NCI-H2081 (cell line): ENCODE measurements around the gene TEX35.
A peak's percentile ranks its signal among the peaks of the same experiment; 100 is the strongest.
"Not testable (repeated sequence)": the region's sequence is repeated elsewhere in the genome, so short reads cannot be mapped to it uniquely, and the experiment has no call there.

Experiments
- DNase-seq, 2 experiments: peaks; one replicate each; lab custom pipeline; 2025; lab: John Stamatoyannopoulos, UW

The TEX35 gene

DNA sequence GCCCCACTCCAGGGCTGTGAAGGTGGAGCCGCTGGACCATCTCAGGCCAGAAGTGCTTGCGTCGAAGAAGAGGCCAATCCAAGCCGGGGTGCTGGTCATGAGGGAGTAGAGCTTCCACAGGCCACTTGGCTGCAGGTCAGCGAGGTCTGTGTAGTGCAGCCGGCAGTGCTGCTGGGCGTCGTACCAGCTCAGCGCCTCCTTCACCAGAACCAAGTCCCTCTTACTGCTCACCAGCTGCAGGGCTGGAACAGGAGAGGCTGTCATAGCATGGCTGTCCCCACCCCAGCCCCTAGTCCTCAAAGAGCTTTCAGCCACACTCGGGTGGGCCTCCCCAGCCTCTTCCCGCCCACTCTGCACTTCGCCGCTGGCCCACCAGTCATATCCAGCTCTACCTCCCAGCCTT is 18.3 kb upstream of the TEX35 start:
- DNase-seq: no peak

- no peak for DNase-seq
Observed at GRCh38 chr1:178495158-178495557, 17.8 kb upstream of the TEX35 start.

GRCh38 chr1:178495741-178496409 is 17.0 kb upstream of the TEX35 start:
- no peak for DNase-seq

GRCh38 chr1:178496410-178497135 is 16.3 kb upstream of the TEX35 start, which contains the start of gene CLEC20A:
CLEC20A (minus strand) TSS chr1:178496964; CDS start chr1:178496939, 25 bp downstream.
- no peak for DNase-seq

DNA sequence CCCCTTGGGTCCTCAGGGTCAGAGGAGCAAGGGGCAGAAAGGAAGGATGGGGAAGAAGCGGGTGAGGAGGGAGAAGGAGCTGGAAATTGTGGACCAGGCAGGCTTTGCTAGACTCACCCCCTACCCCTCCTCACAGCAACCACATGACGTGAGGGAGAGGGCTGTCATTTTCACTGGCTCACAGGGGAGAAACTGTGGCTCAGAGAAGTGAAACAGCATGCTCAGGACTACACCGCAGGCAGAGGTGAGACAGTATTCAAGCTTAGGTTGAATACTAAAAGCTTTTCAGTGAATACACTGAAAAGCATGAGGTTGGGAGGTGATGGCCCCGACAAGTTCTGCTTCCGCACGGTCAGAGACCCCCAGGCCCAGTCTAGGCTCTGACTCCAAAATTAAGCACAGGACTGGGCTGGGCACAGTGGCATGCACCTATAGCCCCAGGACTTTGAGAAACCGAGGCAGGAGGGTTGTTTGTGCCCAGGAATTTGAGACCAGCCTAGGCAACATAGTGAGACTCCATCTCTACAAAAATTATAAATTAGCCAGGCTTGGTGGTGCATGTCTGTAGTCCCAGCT is 14.9 kb upstream of the TEX35 start:
- DNase-seq: no peak

DNA sequence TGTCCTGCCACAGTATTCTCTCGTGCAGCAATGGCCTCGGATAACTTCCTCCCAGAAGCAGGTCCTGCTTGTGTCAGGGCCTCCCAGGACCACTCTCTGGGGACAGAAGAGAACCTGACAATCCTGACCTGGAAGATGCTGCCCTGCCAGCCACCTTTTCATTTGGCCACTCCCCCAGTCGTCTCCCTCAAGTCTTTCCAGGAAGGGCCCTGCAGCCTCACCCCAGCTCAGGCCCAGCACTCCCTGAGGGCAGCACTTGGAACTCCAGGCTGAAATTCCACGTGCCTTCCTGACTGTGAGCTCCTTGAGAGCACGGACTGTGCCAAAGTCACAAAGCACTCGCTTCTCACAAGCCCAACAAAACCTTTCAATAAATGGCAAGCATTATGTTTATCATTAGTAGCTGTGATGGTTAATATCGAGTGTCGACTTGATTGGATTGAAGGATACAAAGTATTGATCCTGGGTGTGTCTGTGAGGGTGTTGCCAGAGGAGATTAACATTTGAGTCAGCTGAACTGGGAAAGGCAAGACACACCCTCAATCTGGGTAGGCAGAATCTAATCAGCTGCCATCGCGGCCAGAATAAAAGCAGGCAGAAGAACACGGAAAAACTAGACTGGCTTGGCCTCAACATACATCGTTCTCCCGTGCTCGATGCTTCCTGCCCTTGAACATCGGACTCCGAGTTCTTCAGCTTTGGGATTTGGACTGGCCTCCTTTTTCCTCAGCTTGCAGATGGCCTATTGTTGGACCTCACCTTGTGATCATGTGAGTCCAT is 13.8 kb upstream of the TEX35 start:
- no peak for DNase-seq

DNA sequence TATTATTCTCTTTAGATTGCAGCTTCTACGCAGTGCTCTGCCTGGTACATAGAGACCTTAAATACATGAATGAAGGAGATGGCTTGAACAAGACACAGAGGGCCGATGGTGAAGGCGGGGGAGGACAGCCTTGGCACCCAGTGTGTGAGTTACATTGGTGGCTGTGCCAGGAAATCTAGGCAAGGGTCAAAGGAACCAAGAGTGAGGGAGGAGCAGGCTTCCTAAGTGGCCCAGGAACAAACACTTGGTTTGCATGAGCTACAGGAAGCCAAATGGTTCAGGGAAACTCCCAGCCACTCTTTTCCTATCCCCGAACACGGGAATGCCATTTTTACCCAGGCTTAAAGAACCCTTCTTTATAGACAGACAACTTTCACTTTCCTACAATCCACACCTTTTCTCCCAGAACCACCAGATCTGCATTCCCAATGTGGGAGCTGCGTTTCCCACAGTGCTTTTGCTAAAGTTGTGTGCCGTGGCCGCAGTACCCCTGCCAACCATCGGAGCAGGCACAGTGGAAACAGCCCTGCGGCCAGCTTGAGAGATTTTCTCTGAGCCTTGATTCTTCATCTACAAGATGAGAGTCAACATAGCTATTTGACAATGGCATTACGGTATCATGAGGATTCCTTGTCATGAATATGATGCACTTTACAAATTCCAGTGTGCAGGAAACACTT is 12.7 kb upstream of the TEX35 start:
- DNase-seq: no peak

DNA sequence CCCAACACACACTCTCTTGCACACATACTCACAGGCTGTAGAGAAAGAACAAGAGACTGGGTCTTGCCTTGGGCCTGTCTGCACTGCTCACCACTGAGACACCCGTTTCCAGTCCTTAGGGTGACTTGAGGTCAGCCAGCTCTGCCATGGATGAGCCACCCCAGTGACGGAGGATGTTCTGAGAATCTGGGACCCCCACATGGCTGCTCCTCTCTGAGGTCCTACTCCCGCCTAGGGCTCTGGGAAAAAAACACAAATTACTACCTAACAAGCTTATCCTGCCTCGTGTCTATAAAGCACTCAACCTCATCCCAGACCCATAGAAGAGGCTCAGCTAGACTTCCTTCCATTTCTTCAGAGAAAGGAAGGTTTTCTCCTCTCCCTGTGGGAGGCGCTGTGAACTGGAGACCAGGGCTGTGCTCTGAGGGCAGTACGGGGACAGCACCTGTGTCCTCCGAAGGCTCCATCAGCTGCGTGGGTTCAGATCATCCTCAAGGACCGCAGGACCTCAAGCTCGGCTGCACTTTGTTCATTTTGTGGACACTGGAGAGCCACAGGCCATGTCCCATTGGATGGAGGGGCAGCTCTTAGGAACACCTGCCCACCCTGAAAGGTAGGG is 11.9 kb upstream of the TEX35 start:
- no peak for DNase-seq

DNA sequence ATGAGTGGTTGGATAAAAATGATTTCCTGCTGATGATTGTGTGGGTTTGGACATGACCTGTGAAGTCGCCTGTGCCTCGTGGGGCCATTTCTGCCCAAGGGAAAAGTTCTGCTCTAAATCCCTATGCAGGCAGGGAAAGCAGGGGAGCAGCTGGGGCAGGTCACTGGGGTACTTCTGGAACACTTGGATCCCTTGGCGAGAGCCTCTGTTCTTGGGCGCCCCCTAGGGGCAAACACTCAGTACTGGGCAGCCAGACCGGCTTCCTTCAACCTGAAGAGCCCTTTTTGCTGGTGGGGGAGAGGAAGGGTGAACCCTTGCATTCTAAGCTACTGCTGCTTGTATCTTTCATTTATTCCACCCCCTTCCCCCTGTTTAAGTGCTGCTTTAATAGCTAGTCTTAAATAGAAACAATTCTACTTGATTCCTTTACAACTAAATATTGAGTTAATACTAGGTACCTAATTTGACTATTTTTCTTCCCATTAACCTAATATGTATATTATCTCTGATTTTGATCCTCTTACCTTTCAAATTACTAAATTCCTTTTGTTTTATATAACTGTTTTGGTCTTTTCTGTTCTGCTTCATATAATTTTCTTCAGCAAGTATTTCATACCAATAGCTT is 11.1 kb upstream of the TEX35 start:
- DNase-seq: peak; percentile 61

- DNase-seq: no peak
Observed at GRCh38 chr1:178502330-178502714, 10.6 kb upstream of the TEX35 start.

DNA sequence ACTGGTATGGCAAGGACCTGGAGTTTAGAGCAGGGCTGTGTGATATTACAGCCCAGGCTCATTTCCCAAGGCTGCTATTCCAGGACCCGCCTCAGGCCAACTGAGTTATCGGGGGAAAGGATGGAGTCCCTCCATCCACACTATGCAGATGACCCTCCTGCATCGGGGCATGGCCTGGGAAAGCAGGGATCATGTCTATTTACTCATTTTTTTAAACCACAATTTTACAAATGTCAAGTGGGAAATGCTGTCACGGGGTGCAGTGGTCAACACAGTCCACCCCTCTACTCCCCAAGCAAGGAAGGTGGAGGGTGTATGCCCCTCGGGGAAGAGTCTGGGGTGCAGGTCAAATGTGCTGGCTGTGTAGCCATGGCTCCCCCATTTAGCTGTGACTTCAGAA is 10.1 kb upstream of the TEX35 start:
- DNase-seq: no peak

DNA sequence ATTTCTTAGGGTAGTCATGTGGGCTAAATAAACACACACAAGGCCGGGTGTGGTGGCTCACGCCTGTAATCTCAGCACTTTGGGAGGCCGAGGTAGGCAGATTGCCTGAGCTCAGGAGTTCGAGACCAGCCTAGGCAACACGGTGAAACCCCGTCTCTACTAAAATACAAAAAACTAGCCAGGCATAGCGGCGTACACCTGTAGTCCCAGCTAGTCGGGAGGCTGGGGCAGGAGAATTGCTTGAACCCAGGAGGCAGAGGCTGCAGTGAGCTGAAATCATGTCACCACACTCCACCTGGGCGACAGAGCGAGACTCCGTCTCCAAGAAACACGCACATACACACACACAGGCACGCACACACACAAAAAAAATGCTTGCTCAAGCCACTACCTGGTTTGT is 9.6 kb upstream of the TEX35 start:
- not testable (repeated sequence) for DNase-seq

DNA sequence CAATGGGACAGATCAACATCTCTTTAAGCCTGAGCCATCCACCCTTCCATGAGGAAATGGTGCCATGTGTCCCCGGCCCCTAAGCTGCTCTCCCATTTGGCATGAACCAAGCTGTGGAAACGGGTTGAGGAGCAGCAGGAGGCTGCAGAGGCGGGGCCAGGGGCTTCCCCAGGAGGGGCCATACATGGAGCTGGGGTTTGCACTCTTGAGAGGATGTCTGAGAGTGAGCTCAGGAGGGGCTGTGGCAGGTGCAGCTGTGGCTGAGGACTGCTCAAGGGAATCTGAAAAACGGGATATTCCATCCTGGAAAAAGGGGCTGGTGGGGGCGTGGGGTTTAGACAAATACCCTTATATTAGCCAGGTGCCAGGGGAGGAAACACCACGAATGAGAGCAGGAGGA is 9.1 kb upstream of the TEX35 start:
- no peak for DNase-seq

- DNase-seq: no peak
Observed at GRCh38 chr1:178504286-178504685, 8.6 kb upstream of the TEX35 start.

- no peak for DNase-seq
Observed at GRCh38 chr1:178506177-178506576, 6.7 kb upstream of the TEX35 start.

- DNase-seq: no peak
Observed at GRCh38 chr1:178506669-178507068, 6.2 kb upstream of the TEX35 start.

- DNase-seq: no peak
Observed at GRCh38 chr1:178509414-178510007, 3.4 kb upstream of the TEX35 start.

GRCh38 chr1:178510155-178510554 is 2.8 kb upstream of the TEX35 start:
- DNase-seq: no peak

DNA sequence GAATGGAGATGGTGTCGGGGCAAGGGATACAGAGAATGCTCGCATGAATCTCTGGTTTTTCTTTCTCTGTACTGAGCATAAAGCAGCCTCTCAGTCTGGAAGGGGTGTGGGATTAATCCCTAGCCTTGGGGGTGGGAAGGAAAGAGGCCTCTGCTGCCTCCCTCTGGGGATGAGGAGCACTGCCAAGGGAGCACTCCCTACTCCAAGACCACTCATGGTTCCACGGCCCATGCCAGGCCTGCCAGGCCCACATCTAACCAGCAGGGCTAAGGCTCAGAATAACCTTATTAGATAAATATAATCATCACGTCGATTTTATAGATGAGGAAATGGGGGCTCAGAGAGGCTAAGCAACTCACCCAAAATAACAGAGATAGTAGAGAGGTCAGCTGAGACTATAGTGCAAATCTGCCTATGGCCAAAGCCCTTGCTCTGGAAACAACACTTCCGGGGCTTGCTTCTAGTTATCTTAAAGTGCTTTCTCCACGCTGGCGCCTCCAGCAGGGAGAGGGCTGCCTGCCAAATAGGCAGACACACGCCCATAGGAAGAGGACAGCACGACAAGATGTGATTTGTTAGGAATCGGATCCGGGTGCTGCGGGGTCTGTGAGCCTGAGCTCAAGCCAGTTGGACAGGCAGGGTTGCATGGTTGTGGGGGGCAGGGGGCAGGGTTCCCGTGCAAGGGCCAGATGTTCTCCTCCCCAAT is 522 bp downstream of the TEX35 start:
- no peak for DNase-seq

DNA sequence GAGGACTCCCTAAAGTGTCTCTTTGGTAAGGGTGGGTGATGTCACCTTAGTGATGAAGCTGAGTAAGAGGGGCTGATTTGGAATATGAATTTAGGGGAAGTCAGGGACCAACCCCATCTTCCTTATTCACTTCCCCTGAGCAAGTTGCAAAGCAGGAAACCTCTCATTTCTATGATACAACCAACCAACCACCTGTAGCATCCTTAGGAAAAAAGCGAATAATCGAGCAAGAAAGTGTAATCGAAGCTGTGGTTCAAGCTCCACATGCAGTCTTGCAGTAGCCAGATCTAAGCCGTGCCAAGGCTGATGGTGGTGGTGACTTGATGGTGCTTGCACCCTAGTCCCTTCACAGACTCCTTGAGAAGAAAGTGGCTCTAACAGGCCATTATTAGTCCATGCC is 3.2 kb downstream of the TEX35 start:
- DNase-seq: no peak
